K562 (cell line): Measurements from ENCODE around the gene WDR17. TPM values are rescaled to one million over a fixed set of nuclear protein-coding genes. Genes with fewer than 3 reads are reported as not detected.

Experiments
- ATAC-seq: fragments of 200-7000 bp; cut with Tn5 transposase; 3 replicates; pipeline ENCODE4 v1.9.1; 2020; ENCODE audit warnings: moderate library complexity
- BruUV-seq: library from RNA; stranded (reverse); fragments of 400-500 nt; replicated peaks from 2 replicates; lab custom pipeline; 2021; lab: Mats Ljungman, UMichigan
- CTCF ChIA-PET: fragments of 300-600 bp; formaldehyde crosslinking; extraction: SDS; loops from one replicate; lab custom pipeline; 2021; ENCODE audit warnings: low intra/inter-chr PET ratio; lab: Yijun Ruan, JAX
- POLR2A ChIA-PET: fragments of 300-600, 350-650 bp; sonication (Branson Sonifier 250); formaldehyde crosslinking; extraction: SDS; loops from one replicate; lab custom pipeline; 2021; ENCODE audit warnings: antibody characterized with exemption, inconsistent platforms; lab: Yijun Ruan, JAX
- DNase-seq, 4 experiments: peaks; one replicate each; pipeline versions ENCODE4 v3.0.0 to v3.0.0-alpha.2; 2011 to 2018; ENCODE audit warnings: low spot score in 3 of 4, mixed read lengths in 3 of 4; ENCODE audit errors: extremely low read depth in 1 of 4
- FAIRE-seq: peaks from 2 replicates; lab custom pipeline; 2011; peaks lifted over from hg19 to GRCh38; lab: Jason Lieb, UNC
- H2AFZ ChIP-seq: 2 replicates; pipeline ENCODE4 v1.6.0; 2011; ENCODE audit warnings: low read depth, low read length, control low read depth, inconsistent platforms
- H3K27ac ChIP-seq: fragments of 200-600 bp; 3 replicates; pipeline ENCODE4 v1.8.0; 2011; ENCODE audit warnings: low read depth, mild to moderate bottlenecking, control low read depth, inconsistent platforms, low read length, moderate library complexity, mixed read lengths; ENCODE audit errors: extremely low read depth
- H3K27me3 ChIP-seq, 2 experiments: fragments of 300-600 bp in 1 of 2; 2 replicates in 1 of 2; 3 replicates in 1 of 2; pipeline versions ENCODE4 v1.6.0 to v1.8.0; 2011; ENCODE audit warnings: inconsistent platforms in 2 of 2, low read length in 2 of 2, mild to moderate bottlenecking in 1 of 2, mixed read lengths in 1 of 2, moderate library complexity in 1 of 2; ENCODE audit not compliant: control insufficient read depth in 2 of 2, insufficient read depth in 2 of 2
- H3K36me3 ChIP-seq: fragments of 300-600 bp; 3 replicates; pipeline ENCODE4 v1.8.0; 2011; ENCODE audit warnings: mild to moderate bottlenecking, low read length, inconsistent platforms; ENCODE audit not compliant: control insufficient read depth, insufficient read depth
- H3K4me1 ChIP-seq, 2 experiments: fragments of 200-600 bp in 1 of 2; replicated peaks in 1 of 2; 2 replicates in 1 of 2; 3 replicates in 1 of 2; pipeline versions ENCODE4 v1.5.1 to v1.8.0; 2011; ENCODE audit warnings: inconsistent platforms in 2 of 2, low read length in 2 of 2, mild to moderate bottlenecking in 1 of 2, mixed read lengths in 1 of 2, moderate library complexity in 1 of 2; ENCODE audit not compliant: control insufficient read depth in 2 of 2, insufficient read depth in 2 of 2
- H3K4me2 ChIP-seq: 2 replicates; pipeline ENCODE4 v1.6.1; 2011; ENCODE audit warnings: low read length, control low read depth, inconsistent platforms, mixed read lengths; ENCODE audit not compliant: insufficient read depth
- H3K4me3 ChIP-seq: fragments of 200-600 bp; sonication (generic), shearing (Covaris generic); 2 replicates; pipeline ENCODE4 v1.5.1; 2016; ENCODE audit warnings: control low read depth, inconsistent platforms
- H3K79me2 ChIP-seq: fragments of 200-600 bp; 3 replicates; pipeline ENCODE4 v1.8.0; 2011; ENCODE audit warnings: low read length, inconsistent platforms; ENCODE audit not compliant: control insufficient read depth, insufficient read depth
- H3K9ac ChIP-seq, 2 experiments: 2 replicates each; pipeline versions ENCODE4 v1.6.0 to v1.6.1; 2011; ENCODE audit warnings: low read depth in 2 of 2, low read length in 2 of 2, control low read depth in 1 of 2, inconsistent platforms in 1 of 2, mild to moderate bottlenecking in 1 of 2, mixed read lengths in 1 of 2; ENCODE audit not compliant: insufficient read depth in 1 of 2
- H3K9me1 ChIP-seq: one replicate; pipeline ENCODE4 v1.6.0; 2011; ENCODE audit warnings: inconsistent platforms, mild to moderate bottlenecking, low read length, moderate library complexity; ENCODE audit not compliant: control insufficient read depth, insufficient read depth
- H3K9me3 ChIP-seq: replicated peaks from 2 replicates; pipeline ENCODE4 v1.5.1; 2011; ENCODE audit warnings: low read depth, low read length, inconsistent platforms; ENCODE audit not compliant: control insufficient read depth, insufficient read depth
- H4K20me1 ChIP-seq: replicated peaks from 2 replicates; pipeline ENCODE4 v1.6.1; 2011; ENCODE audit warnings: low read length, inconsistent platforms, mixed read lengths; ENCODE audit not compliant: control insufficient read depth, insufficient read depth
- MAFF ChIP-seq: IDR thresholded peaks from 2 replicates; pipeline ENCODE4 v1.6.1; 2012; ENCODE audit warnings: low read length, improper control_type of control experiment
- MAFK ChIP-seq: IDR thresholded peaks from 2 replicates; pipeline ENCODE4 v1.6.1; 2011; ENCODE audit warnings: low read length, improper control_type of control experiment
- MAX ChIP-seq: sonication (generic); formaldehyde crosslinking; IDR thresholded peaks from 2 replicates; pipeline ENCODE4 v1.9.0; 2022; ENCODE audit warnings: mild to moderate bottlenecking, missing genetic modification reagents
- PATZ1 ChIP-seq: fragments of 250-450 bp; sonication (Bioruptor Pico); IDR thresholded peaks from 2 replicates; pipeline ENCODE4 v1.5.0; 2020; ENCODE audit warnings: mild to moderate bottlenecking, borderline replicate concordance
- RBM34 ChIP-seq: fragments of 200-400 bp; formaldehyde crosslinking; IDR thresholded peaks from 2 replicates; pipeline ENCODE4 v1.6.1; 2018; ENCODE audit warnings: low read length, borderline replicate concordance; ENCODE audit not compliant: insufficient read depth
- STAT5B ChIP-seq: fragments of 250-450 bp; sonication (Bioruptor Pico); IDR thresholded peaks from 2 replicates; pipeline ENCODE4 v1.8.0; 2021; ENCODE audit warnings: mild to moderate bottlenecking, inconsistent platforms
- ZNF79 ChIP-seq: fragments of 250-450 bp; sonication (Bioruptor Pico); IDR thresholded peaks from 2 replicates; pipeline ENCODE4 v1.4.0; 2020; ENCODE audit warnings: low read depth, mild to moderate bottlenecking, moderate library complexity
- WGBS: fragments of 100-300 bp; shearing (Covaris generic); methylation state at CpG from one replicate; pipeline ENCODE4 v1.1.6; 2016; ENCODE audit warnings: low coverage, mixed read lengths; ENCODE audit not compliant: insufficient coverage; ENCODE audit errors: missing lambda C conversion rate; 5-methylcytosine and 5-hydroxymethylcytosine counted together
- in situ Hi-C: fragments of 300-500 bp; cut with MboI; formaldehyde crosslinking; loops from 4 replicates; pipeline ENCODE4 v1.15.0; 2018; ENCODE audit warnings: inconsistent platforms, mixed read lengths
- intact Hi-C: fragments of 100-400 bp; cut with micrococcal nuclease; formaldehyde crosslinking; loops from 2 replicates; pipeline ENCODE4 v1.14.2; 2022
- polyA plus RNA-seq, 8 experiments: library from polyadenylated mRNA; depleted of rRNA in 4 of 8; stranded (reverse) in 5 of 8; unstranded in 3 of 8; fragments of >200 nt; fragmentation: Nextera tagmentation in 2 of 8; fragmentation: Illumina TruSeq in 1 of 8; extraction: Ambion mirVana in 2 of 8; extraction: Trizol in 1 of 8; gene quantifications; 2 replicates each; pipeline versions ENCODE4 v1.2.1 to v1.2.3, GENCODE V29; 2011 to 2014; ENCODE audit warnings: inconsistent platforms in 1 of 8, missing spikeins in 1 of 8
- total RNA-seq, 7 experiments: library from RNA; depleted of rRNA in 6 of 7; stranded (reverse); fragments of >200 nt in 6 of 7; fragmentation: Illumina TruSeq in 2 of 7; extraction: Trizol in 2 of 7; gene quantifications; 2 replicates each; pipeline versions ENCODE4 v1.2.1 to v1.2.3, GENCODE V29; 2011 to 2021; ENCODE audit warnings: low replicate concordance in 1 of 7

Gene WDR17
- total and polyA plus RNA-seq, 9 of the 15 experiments (the other 6 are each of a cell fraction or from before 2014, with no cell fraction given): 0.04 to 0.07 TPM; not detected in 7

- no peaks in the 10 kb centered on the region for H3K79me2 ChIP-seq
- CTCF ChIA-PET: no interaction called here
- H4K20me1 ChIP-seq: no peaks in the 10 kb centered on the region
- no peak overlapping the region for H3K27ac ChIP-seq
- no peak for DNase-seq
- no peak for FAIRE-seq
- BruUV-seq: no TSS peak
- no peaks in the 10 kb centered on the region for H3K4me1 ChIP-seq
- no peak overlapping the region for H3K4me3 ChIP-seq
- no peak overlapping the region for H2AFZ ChIP-seq
- H3K9me1 ChIP-seq: no peaks in the 10 kb centered on the region
- in situ Hi-C loops: no loop called here
- no peak for ATAC-seq
- intact Hi-C loops: no loop called here
- H3K27me3 ChIP-seq: no peaks in the 10 kb centered on the region
- 2% methylated on average over 5 of the region's 5 CpGs for WGBS
- no peaks in the 10 kb centered on the region for H3K9me3 ChIP-seq
- TF ChIP-seq STAT5B (no peak), RBM34 (no peak)
- no peak overlapping the region for H3K9ac ChIP-seq
- POLR2A ChIA-PET: no interaction called here
- no peaks in the 10 kb centered on the region for H3K36me3 ChIP-seq
- H3K4me2 ChIP-seq: no peak overlapping the region
These were observed 45.1 kb upstream of the WDR17 start for GRCh38 chr4:176020481-176021085.

GRCh38 chr4:176030391-176030790 lies 35.2 kb upstream of the WDR17 start:
- intact Hi-C loops (loop anchor here (10.0 kb wide), 1 partner anchor 314 kb away; no protein-coding TSS in a partner anchor), in situ Hi-C loops (no loop called here)
- DNase-seq: no peak
- Histone ChIP-seq H3K9me1 (no peaks in the 10 kb centered on the region), H3K4me3 (no peak overlapping the region), H2AFZ (no peak overlapping the region), H3K79me2 (no peaks in the 10 kb centered on the region), H3K4me2 (no peak overlapping the region), H3K9ac (no peak overlapping the region), H4K20me1 (no peaks in the 10 kb centered on the region), H3K9me3 (no peaks in the 10 kb centered on the region; the same call in 1 of the 2 replicates), H3K4me1 (no peaks in the 10 kb centered on the region), H3K36me3 (no peaks in the 10 kb centered on the region), H3K27me3 (no peaks in the 10 kb centered on the region), H3K27ac (no peak overlapping the region)
- TF ChIP-seq ZNF79 (CRISPR knock-in tag) (no peak), MAFK (peak; percentile 30; the same call in 1 of the 2 replicates), MAFF (peak; percentile 50), MAX (CRISPR knock-in tag) (no peak), PATZ1 (CRISPR knock-in tag) (no peak)
- POLR2A ChIA-PET: no interaction called here
- no peak for FAIRE-seq
- CTCF ChIA-PET: no interaction called here
- no TSS peak for BruUV-seq
- no peak for ATAC-seq
- WGBS: 0% methylated on average over 2 of the region's 2 CpGs
